Panc1 (cell line): Measurements from ENCODE around the gene PALS1. TPM values are rescaled to one million over a fixed set of nuclear protein-coding genes. Genes with fewer than 3 reads are reported as not detected.

Source experiments
- ATAC-seq: fragments of 200-7000 bp; cut with Tn5 transposase; 2 replicates; pipeline ENCODE4 v1.9.1; 2020; ENCODE audit warnings: mild to moderate bottlenecking, moderate library complexity
- BruUV-seq: library from RNA; stranded (reverse); fragments of 400-500 nt; replicated peaks from 2 replicates; lab custom pipeline; 2021; lab: Mats Ljungman, UMichigan
- CTCF ChIA-PET: fragments of 300-600 bp; sonication (Branson Sonifier 250); formaldehyde crosslinking; loops from one replicate; lab custom pipeline; 2022; ENCODE audit warnings: antibody characterized with exemption; lab: Charles Lee
- POLR2A ChIA-PET: fragments of 300-600 bp; sonication (Branson Sonifier 250); formaldehyde crosslinking; loops from one replicate; lab custom pipeline; 2022; ENCODE audit warnings: antibody characterized with exemption; lab: Charles Lee
- DNase-seq: peaks from one replicate; pipeline ENCODE4 v3.0.0-alpha.2; 2010; ENCODE audit warnings: low read depth, low spot score
- H3K27ac ChIP-seq: 2 replicates; pipeline ENCODE4 v1.5.1; 2011; ENCODE audit warnings: mild to moderate bottlenecking, low read length, inconsistent platforms
- H3K27me3 ChIP-seq: fragments of 200-500 bp; sonication (Bioruptor generic); 2 replicates; pipeline ENCODE4 v1.6.0; 2014; ENCODE audit warnings: low read length, inconsistent platforms; ENCODE audit not compliant: control insufficient read depth, insufficient read depth
- H3K36me3 ChIP-seq: fragments of 200-500 bp; sonication (Bioruptor generic); 2 replicates; pipeline ENCODE4 v1.5.1; 2014; ENCODE audit warnings: inconsistent platforms, mild to moderate bottlenecking, low read length, moderate library complexity; ENCODE audit not compliant: control insufficient read depth, insufficient read depth
- H3K4me1 ChIP-seq: 2 replicates; pipeline ENCODE4 v1.5.1; 2011; ENCODE audit warnings: inconsistent platforms, mild to moderate bottlenecking, low read length, moderate library complexity; ENCODE audit not compliant: control insufficient read depth, insufficient read depth
- H3K4me3 ChIP-seq, 2 experiments: 2 replicates each; pipeline ENCODE4 v1.5.1; 2011 to 2012; ENCODE audit warnings: low read depth in 2 of 2, low read length in 2 of 2, mild to moderate bottlenecking in 2 of 2, inconsistent platforms in 1 of 2, moderate library complexity in 1 of 2
- H3K9me3 ChIP-seq: fragments of 200-500 bp; sonication (Bioruptor generic); 2 replicates; pipeline ENCODE4 v1.5.1; 2014; ENCODE audit warnings: low read depth, mild to moderate bottlenecking, inconsistent platforms, low read length, moderate library complexity; ENCODE audit not compliant: control insufficient read depth, insufficient read depth
- CTCF ChIP-seq: fragments of 450-650 bp; IDR thresholded peaks from 2 replicates; pipeline ENCODE4 v1.5.1; 2017; ENCODE audit warnings: mild to moderate bottlenecking
- POLR2AphosphoS5 ChIP-seq: IDR thresholded peaks from 2 replicates; pipeline ENCODE4 v1.6.1; 2012; ENCODE audit warnings: mild to moderate bottlenecking, low read depth, low read length, moderate library complexity
- REST ChIP-seq, 2 experiments: IDR thresholded peaks; 2 replicates each; pipeline ENCODE4 v1.6.1; 2011 to 2012; ENCODE audit warnings: low read depth in 2 of 2, control low read depth in 1 of 2, low read length in 1 of 2, mild to moderate bottlenecking in 1 of 2, moderate library complexity in 1 of 2; ENCODE audit not compliant: insufficient read depth in 1 of 2
- SIN3A ChIP-seq: IDR thresholded peaks from 2 replicates; pipeline ENCODE4 v1.6.1; 2012; ENCODE audit warnings: low read depth, mild to moderate bottlenecking, low read length, moderate library complexity, borderline replicate concordance; ENCODE audit not compliant: insufficient read depth
- TCF7L2 ChIP-seq: IDR thresholded peaks from 2 replicates; pipeline ENCODE4 v1.6.1; 2011; ENCODE audit warnings: mild to moderate bottlenecking, low read depth, low read length, inconsistent platforms
- in situ Hi-C: cut with HindIII; loops from 2 replicates; pipeline ENCODE4 v1.10.0; 2016; ENCODE audit warnings: low sequenced_read_pairs, low pct_unique_long_range_greater_than_20kb
- intact Hi-C: fragments of 100-400 bp; cut with micrococcal nuclease; formaldehyde crosslinking; loops from one replicate; pipeline ENCODE4 v1.10.0; 2022; ENCODE audit not compliant: unreplicated experiment
- total RNA-seq: library from RNA; stranded (reverse); gene quantifications from one replicate; pipeline ENCODE4 v1.2.1, GENCODE V29; 2021; ENCODE audit not compliant: unreplicated experiment

PALS1 gene
- total RNA-seq, 1 experiment from 2014 or later: 52.6 TPM

GRCh38 chr14:67253076-67253635 lies 11.9 kb downstream of the PALS1 start:
- TF ChIP-seq SIN3A (no peak), REST (IDR thresholded peaks at IDR 0.05; ENCODE audit: insufficient read depth in 1 of 2, low read depth in 2 of 2, low read length in 1 of 2) (no peak), POLR2AphosphoS5 (no peak), TCF7L2 (no peak), CTCF (no peak)
- Histone ChIP-seq H3K4me3 (no peak overlapping the region), H3K27ac (peak overlapping the region; percentile 91), H3K36me3 (no peaks in the 10 kb centered on the region; the same call in 1 of the 2 replicates), H3K27me3 (no peaks in the 10 kb centered on the region), H3K9me3 (no peaks in the 10 kb centered on the region), H3K4me1 (peaks cover 80% of the 10 kb centered on the region)
- DNase-seq (no peak), ATAC-seq (no peak)
- in situ Hi-C loops: no loop called here
- ChIA-PET POLR2A (no interaction called here), CTCF (interaction anchor here (0.6 to 0.8 kb wide), 2 partner anchors 32 to 87 kb away, joined by 3 to 6 read pairs; no protein-coding TSS in a partner anchor)
- intact Hi-C loops: no loop called here
- BruUV-seq: no TSS peak

GRCh38 chr14:67257906-67258305 lies 16.7 kb downstream of the PALS1 start:
- POLR2A ChIA-PET: no interaction called here

More at GRCh38 chr14:67257906-67258305, 16.7 kb downstream of the PALS1 start:
- H3K27me3 ChIP-seq: no peaks in the 10 kb centered on the region
- intact Hi-C loops (no loop called here), in situ Hi-C loops (no loop called here)
- peaks cover 59% of the 10 kb centered on the region for H3K4me1 ChIP-seq
- H3K36me3 ChIP-seq: no peaks in the 10 kb centered on the region; the same call in 1 of the 2 replicates
- no TSS peak for BruUV-seq
- DNase-seq (no peak), ATAC-seq (no peak)
- no peak for TF ChIP-seq SIN3A
- no peak for TF ChIP-seq CTCF
- TF ChIP-seq REST (IDR thresholded peaks at IDR 0.05; ENCODE audit: insufficient read depth in 1 of 2, low read depth in 2 of 2, low read length in 1 of 2): no peak
- peak overlapping the region; percentile 44; the same call in 1 of the 2 replicates for H3K27ac ChIP-seq
- H3K4me3 ChIP-seq: no peak overlapping the region
- CTCF ChIA-PET: no interaction called here
- no peaks in the 10 kb centered on the region for H3K9me3 ChIP-seq
